ENCODE results near the gene RAE1. TPM values are rescaled to one million over a fixed set of nuclear protein-coding genes. Genes with fewer than 3 reads are reported as not detected.
A peak's percentile ranks its signal among the peaks of the same experiment; 100 is the strongest.

RAE1 gene
- total and polyA plus RNA-seq, 2 of the 4 experiments (the other 2 are of a cell fraction) = 32.8 to 80.5 TPM

DNA sequence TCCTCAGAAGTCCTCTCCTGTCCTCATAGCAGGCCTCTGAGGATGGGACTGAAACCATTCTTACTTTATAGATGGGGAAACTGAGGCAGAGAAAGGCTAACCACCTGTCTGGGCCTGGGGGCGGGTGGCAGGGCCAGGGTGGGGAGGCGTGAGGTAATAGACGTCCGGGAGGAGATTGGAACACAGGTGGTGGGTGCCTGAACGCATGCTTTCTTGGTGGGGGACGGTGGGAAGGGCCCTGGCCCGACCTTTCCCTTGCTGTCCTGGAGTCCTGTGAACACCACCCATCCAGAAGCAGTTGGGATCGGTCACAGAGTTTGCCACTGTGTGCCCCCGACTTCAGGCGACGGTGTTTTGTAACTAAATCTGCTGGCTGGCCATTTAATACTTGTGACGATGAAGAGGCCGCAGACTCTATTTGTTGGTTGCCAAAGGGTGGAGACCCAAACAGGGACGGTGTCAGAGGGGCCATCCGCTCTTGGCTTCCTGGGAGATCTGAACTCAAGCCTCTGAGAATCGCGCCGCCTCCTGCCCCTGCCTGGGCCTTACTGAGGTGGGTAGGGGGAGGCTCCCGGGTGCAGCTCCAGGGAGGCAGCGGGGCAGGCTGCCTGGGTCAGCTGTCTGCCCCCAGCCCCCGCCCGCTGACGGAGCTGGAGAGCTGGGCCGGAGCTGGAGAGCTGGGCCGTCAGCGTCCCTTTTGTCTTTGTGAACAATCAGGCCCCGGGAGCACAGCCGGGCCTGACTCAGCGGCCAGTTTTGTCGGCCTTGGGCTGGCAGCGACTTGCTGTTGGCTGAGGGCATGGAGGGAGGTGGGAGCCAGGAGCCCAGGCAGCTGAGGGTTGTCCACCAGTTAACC is 44.3 kb downstream of the RAE1 start:
- H3K4me3 ChIP-seq (ENCODE audit: insufficient read depth, low read depth, low read length) = no peak overlapping the region
- H2BK5ac ChIP-seq (ENCODE audit: low read depth, low read length, poor library complexity, severe bottlenecking) = no peak overlapping the region
- ATAC-seq (ENCODE audit: low read depth) (peak; percentile 18), DNase-seq (peak; percentile 53)
- no peak overlapping the region for H3K23ac ChIP-seq (ENCODE audit: low read depth, low read length)
- H3K4me2 ChIP-seq (ENCODE audit: low read depth, low read length) = no peak overlapping the region
- no peak overlapping the region for H2BK15ac ChIP-seq (ENCODE audit: low read depth, low read length)
- POLR2A ChIA-PET (ENCODE audit: unreplicated experiment) = no interaction called here
- H3K9me3 ChIP-seq (ENCODE audit: control insufficient read depth, insufficient read depth, low read length) = no peaks in the 10 kb centered on the region
- no peak overlapping the region for H4K91ac ChIP-seq (ENCODE audit: insufficient read depth, low read depth, low read length)
- H4K5ac ChIP-seq (ENCODE audit: low read depth, low read length) = no peak overlapping the region
- dilution Hi-C loops (cut with HindIII; ENCODE audit: low sequenced_read_pairs, unreplicated experiment) = no loop called here
- H3K9ac ChIP-seq (ENCODE audit: low read depth, low read length) = no peak overlapping the region
- peak overlapping the region; percentile 74 for H2AFZ ChIP-seq (replicated peaks; ENCODE audit: low read length, poor library complexity)
- H4K8ac ChIP-seq (ENCODE audit: low read depth in 2 of 2, low read length in 2 of 2) = no peak overlapping the region
- H3K27ac ChIP-seq (ENCODE audit: insufficient read depth, low read length) = no peak overlapping the region
- H3K56ac ChIP-seq (ENCODE audit: extremely low read depth, insufficient read depth, low read length) = no peak overlapping the region
- peaks cover 3 to 18% of the 10 kb centered on the region in 2 experiments; a peak in 2 of 4 replicates for H3K79me1 ChIP-seq (ENCODE audit: low read depth in 1 of 2, low read length in 2 of 2)
- peaks cover 29% of the 10 kb centered on the region for H3K36me3 ChIP-seq (ENCODE audit: control insufficient read depth, insufficient read depth, low read length)
- H3K9me1 ChIP-seq (ENCODE audit: insufficient read depth, low read length) = no peaks in the 10 kb centered on the region
- no peaks in the 10 kb centered on the region; the same call in 1 of the 2 replicates for H4K20me1 ChIP-seq (ENCODE audit: insufficient read depth, low read length)
- TF ChIP-seq BHLHE40 (IDR thresholded peaks at IDR 0.05; ENCODE audit: low read depth, low read length) = no peak
- TF ChIP-seq MAZ (IDR thresholded peaks at IDR 0.05; ENCODE audit: borderline replicate concordance, low read depth, low read length) = no peak
- no peak for TF ChIP-seq MXI1 (IDR thresholded peaks at IDR 0.05; ENCODE audit: borderline replicate concordance, low read depth, low read length)
- TF ChIP-seq, protein P1, sequence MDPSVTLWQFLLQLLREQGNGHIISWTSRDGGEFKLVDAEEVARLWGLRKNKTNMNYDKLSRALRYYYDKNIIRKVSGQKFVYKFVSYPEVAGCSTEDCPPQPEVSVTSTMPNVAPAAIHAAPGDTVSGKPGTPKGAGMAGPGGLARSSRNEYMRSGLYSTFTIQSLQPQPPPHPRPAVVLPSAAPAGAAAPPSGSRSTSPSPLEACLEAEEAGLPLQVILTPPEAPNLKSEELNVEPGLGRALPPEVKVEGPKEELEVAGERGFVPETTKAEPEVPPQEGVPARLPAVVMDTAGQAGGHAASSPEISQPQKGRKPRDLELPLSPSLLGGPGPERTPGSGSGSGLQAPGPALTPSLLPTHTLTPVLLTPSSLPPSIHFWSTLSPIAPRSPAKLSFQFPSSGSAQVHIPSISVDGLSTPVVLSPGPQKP (IDR thresholded peaks at IDR 0.05; ENCODE audit: borderline replicate concordance, low read depth, low read length) = no peak
- TF ChIP-seq RFX5 (IDR thresholded peaks at IDR 0.05; ENCODE audit: low read depth, low read length) = no peak
- no peak for TF ChIP-seq MAFK (IDR thresholded peaks at IDR 0.05; ENCODE audit: low read depth, low read length)
- in situ Hi-C loops (cut with MboI; ENCODE audit: low sequenced_read_pairs) = loop anchor here (25.0 kb wide), 1 partner anchor 1642 kb away; the partner anchor contains the start of genes ATP5F1E and PRELID3B
- no peak overlapping the region for H3K14ac ChIP-seq (replicated peaks; ENCODE audit: low read depth, low read length)
- no peak overlapping the region for H3K18ac ChIP-seq (ENCODE audit: low read depth, low read length)
- H2AK5ac ChIP-seq (ENCODE audit: low read depth, low read length) = no peak overlapping the region
- H3K4me1 ChIP-seq (ENCODE audit: control insufficient read depth, insufficient read depth, low read length) = peaks cover 12% of the 10 kb centered on the region
- 54% methylated on average over 21 of the region's 31 CpGs; no CpG with 5 or more reads in 1 of the 2 experiments for WGBS, 2 experiments (ENCODE audit: extremely low coverage in 2 of 2, insufficient read length in 1 of 2)
- no peak overlapping the region for H2BK120ac ChIP-seq (ENCODE audit: low read depth, low read length)
- H3K4ac ChIP-seq (ENCODE audit: low read depth, low read length) = no peak overlapping the region
- no peak overlapping the region for H2BK20ac ChIP-seq (ENCODE audit: low read depth, low read length)
- intact Hi-C loops (cut with micrococcal nuclease) = no loop called here
- CTCF ChIA-PET = no interaction called here
- H2AK9ac ChIP-seq (replicated peaks; ENCODE audit: low read depth, low read length, poor library complexity) = peak overlapping the region; percentile 80
- no TSS peak for BruUV-seq (replicated peaks)
- H3K27me3 ChIP-seq (ENCODE audit: control insufficient read depth, insufficient read depth, low read length) = no peaks in the 10 kb centered on the region

All from IMR-90 (cell line).